HG03558 (cell line): Measurements from ENCODE around the gene LIN7A.
"Not testable (repeated sequence)": the region's sequence is repeated elsewhere in the genome, so short reads cannot be mapped to it uniquely, and the experiment has no call there.

ENCODE experiments used
- ATAC-seq: cut with Tn5 transposase; IDR thresholded peaks from one replicate; pipeline ENCODE4 v1.9.1; 2021; ENCODE audit warnings: moderate number of reproducible peaks; ENCODE audit not compliant: unreplicated experiment; ENCODE audit errors: extremely low read depth

LIN7A gene

GRCh38 chr12:80818878-80819277 is 118.9 kb downstream of the LIN7A start:
- no peak for ATAC-seq

GRCh38 chr12:80815351-80815750 is 122.4 kb downstream of the LIN7A start:
- no peak for ATAC-seq

GRCh38 chr12:80814453-80814852 is 123.3 kb downstream of the LIN7A start:
- no peak for ATAC-seq

GRCh38 chr12:80813820-80814219 is 123.9 kb downstream of the LIN7A start:
- no peak for ATAC-seq

- ATAC-seq: no peak
Measured at GRCh38 chr12:80811957-80812708, 125.6 kb downstream of the LIN7A start.

- no peak for ATAC-seq
Measured at GRCh38 chr12:80810874-80811273, 126.9 kb downstream of the LIN7A start.

GRCh38 chr12:80807640-80808288 is 130.0 kb downstream of the LIN7A start:
- peak; percentile 69 for ATAC-seq

- ATAC-seq: no peak
Measured at GRCh38 chr12:80805106-80805505, 132.6 kb downstream of the LIN7A start.

- ATAC-seq: peak; percentile 76
Measured at GRCh38 chr12:80802652-80803400, 134.9 kb downstream of the LIN7A start.

- ATAC-seq: no peak
Measured at GRCh38 chr12:80798281-80798680, 139.5 kb downstream of the LIN7A start.

GRCh38 chr12:80794551-80794950 is 143.2 kb downstream of the LIN7A start:
- no peak for ATAC-seq

- ATAC-seq: no peak
Measured at GRCh38 chr12:80792861-80793260, 144.9 kb downstream of the LIN7A start.

- no peak for ATAC-seq
Measured at GRCh38 chr12:80791863-80792262, 145.9 kb downstream of the LIN7A start.

GRCh38 chr12:80788407-80788806 is 149.3 kb downstream of the LIN7A start:
- not testable (repeated sequence) for ATAC-seq

GRCh38 chr12:80782963-80783470 is 154.7 kb downstream of the LIN7A start:
- not testable (repeated sequence) for ATAC-seq

GRCh38 chr12:80781313-80781712 is 156.4 kb downstream of the LIN7A start:
- ATAC-seq: no peak

- ATAC-seq: no peak
Measured at GRCh38 chr12:80780746-80781145, 157.0 kb downstream of the LIN7A start.

- peak; percentile 94 for ATAC-seq
Measured at GRCh38 chr12:80778005-80778541, 159.7 kb downstream of the LIN7A start.

- ATAC-seq: no peak
Measured at GRCh38 chr12:80777587-80777986, 160.1 kb downstream of the LIN7A start.

- no peak for ATAC-seq
Measured at GRCh38 chr12:80776706-80777105, 161.0 kb downstream of the LIN7A start.

- ATAC-seq: no peak
Measured at GRCh38 chr12:80770958-80771357, 166.8 kb downstream of the LIN7A start.
